Activated T-cell treated with anti-CD3 and anti-CD28 coated beads for 48 hours (primary cell): ENCODE results near the gene FARS2.
"Not testable (repeated sequence)": the region's sequence is repeated elsewhere in the genome, so short reads cannot be mapped to it uniquely, and the experiment has no call there.

Experiments used
- DNase-seq: peaks from one replicate; pipeline ENCODE4 v3.0.0-alpha.2; 2020; ENCODE audit warnings: low read depth

FARS2 gene

DNA sequence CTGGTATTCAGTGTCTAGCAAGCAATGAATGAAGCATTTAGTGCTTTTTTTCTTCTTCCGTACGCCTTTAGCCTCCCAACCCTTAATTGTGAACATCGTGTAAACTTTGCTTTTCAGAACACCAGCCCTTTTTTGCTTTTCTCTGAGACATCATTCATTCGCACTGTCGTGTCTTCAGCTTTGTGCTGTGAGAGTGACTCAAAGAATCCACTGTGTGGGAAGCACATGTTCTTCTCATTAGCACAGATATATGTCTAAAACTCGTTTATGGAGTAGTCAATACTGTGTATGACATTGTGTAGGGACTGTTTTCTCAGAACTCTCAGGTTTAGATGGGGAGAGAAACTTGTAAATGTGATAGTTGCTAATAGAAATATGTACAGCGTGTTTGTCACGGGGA, 279.1 kb downstream of the FARS2 start:
- DNase-seq = no peak

DNA sequence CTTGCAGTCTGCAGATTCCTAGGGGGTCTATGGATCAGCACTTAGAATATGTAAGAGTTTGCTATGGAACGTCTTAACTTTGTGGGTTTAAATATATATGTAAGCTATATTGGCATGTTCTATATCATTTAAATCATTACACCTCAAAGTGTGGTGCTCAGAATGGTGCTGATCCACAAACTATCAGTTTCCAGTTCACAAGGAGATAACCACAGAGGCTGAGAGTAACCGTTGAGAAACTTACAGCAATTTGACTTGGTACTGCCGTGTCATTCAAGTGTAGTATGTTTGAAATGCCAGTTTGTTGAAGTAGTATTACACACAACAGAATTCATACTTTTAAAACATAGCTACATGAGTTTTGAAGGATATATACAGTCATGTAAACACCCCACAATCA, 279.7 kb downstream of the FARS2 start:
- no peak for DNase-seq

DNA sequence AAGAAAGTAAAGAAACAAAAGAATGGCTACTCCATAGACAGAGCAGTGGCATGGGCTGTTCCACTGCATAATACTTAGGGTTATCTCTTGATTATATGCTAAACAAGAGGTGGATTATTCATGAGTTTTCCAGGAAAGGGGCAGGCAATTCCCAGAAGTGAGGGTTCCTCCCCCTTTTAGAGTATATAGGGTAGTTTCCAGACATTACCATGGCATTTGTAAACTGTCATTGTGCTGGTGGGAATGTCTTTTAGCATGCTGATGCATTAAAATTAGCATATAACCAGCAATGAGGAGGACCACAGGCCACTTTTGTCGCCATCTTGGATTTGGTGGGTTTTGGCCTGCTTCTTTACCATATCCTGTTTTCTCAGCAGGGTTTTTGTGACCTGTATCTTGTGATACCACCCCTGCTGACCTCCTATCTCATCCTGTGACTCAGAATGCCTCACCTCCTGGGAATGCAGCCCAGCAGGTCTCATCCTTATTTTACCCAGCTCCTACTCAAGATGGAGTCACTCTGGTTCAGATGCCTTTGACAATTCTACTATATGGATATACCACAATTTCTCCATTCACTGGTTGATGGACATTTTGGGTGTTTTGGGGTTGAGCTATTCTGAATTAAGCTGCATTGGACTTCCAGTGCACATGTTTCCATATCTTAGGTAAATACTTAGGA, 280.6 kb downstream of the FARS2 start:
- DNase-seq = no peak

DNA sequence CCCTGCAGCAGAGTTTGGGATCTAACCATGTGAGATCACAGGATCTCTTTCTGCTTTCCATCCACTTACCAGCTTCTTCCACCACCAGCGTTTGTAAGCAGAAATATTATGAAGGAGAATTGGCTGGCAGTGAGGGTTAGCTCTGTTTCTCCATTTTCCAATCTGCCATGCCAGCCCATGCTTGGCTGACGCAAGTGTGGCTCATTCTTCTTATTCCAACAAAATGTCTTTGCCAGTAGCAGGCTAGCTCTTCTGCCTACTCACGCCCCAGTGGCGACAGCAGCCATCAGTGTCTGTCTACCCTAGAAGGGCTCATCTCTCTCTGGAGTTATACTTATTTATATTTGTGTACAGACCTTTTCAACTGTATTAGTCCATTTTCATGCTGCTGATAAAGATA, 286.2 kb downstream of the FARS2 start:
- no peak for DNase-seq

DNA sequence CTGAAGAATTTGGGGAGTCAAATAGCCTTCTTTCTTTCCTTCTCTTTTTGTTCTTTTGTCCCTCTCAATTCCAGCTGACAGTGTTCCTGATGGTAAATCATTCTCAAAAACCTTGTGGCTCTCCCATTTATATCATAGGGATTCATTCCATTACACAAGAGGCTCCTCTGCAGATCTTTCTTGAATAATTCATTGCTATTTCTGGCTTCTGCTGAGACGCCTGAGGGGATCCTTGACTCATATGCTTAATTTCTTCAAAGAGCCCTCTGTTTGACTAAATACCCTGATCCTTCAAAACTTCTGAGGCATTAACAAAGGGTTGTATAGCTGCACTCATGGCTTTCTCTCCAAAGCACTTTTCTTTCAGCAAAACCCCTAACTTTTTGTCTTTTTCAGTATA, 289.3 kb downstream of the FARS2 start:
- no peak for DNase-seq

DNA sequence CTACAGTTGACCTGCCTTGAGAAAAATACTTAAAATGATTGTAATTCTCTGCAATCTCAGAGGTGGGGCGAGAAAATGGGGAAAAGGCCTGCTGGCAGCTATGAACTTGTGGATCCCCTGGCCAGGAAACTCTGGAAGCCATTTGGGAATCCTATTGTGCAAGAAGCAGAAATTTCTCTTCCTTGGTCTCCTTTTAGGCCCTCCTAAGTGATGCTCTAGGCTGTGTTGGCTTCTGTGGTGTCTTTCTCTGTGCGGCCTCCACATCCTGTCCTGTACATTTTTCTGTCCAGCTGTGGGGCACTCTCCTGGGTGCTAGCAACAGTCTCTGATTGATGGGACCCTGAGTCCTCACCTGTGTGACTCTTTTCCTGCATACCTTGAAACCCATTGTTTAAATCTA, 290.9 kb downstream of the FARS2 start:
- no peak for DNase-seq

DNA sequence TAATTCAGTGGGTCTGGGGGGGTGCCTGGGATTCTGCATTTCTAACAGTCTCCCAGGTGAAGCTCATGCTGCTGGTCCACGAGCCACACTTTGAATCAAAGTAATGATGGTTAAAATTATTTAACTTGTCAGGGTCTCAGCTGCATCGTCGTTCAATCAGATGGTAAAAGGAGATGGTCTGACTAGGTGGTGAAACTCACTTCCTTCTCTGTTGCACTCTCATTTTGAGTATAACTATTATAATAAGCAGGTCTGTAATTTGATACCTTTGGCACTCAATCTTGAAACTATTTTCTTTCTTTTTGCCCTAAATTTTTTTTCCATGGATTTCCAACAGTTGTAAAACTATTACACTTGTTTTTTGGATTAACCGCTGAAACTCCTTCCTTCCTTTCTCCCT, 292.5 kb downstream of the FARS2 start:
- no peak for DNase-seq

DNA sequence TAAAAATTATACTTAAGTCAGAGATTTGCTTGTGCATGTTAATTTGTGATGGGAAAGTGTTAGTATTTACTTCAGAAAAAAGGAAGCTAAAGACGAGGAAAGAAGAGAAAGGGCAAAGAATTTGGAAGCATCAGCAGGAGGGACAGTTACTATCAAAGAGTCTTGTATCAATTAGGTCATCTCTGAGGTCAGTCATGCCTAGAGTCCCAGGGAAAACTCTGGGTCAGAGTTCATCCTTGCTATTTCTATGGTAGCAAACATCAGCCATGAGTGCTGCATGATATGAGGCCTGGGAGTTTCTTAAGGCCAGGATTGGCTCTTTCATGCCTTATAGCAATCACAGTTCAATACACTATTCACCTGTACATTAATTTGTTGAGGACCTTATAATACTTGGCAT, 292.9 kb downstream of the FARS2 start:
- no peak for DNase-seq

DNA sequence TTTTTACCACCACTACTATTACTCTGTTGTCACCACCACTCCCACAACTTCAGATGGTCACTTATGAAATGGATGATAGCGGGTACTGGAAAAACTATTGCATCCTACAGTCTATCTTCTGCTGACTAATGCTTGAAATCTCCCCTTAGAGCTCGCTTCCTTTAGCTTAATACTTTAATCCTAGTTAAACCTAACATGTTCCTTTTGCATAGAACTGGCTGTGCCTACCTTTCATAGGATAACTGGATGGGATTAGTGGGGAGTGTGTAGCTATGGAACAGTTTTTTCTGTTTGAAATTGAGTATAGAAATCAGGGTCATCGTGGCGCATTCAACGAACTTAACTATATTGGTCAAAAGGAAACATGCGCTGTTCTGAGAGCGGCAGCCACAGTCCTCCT, 294.7 kb downstream of the FARS2 start:
- DNase-seq = no peak

DNA sequence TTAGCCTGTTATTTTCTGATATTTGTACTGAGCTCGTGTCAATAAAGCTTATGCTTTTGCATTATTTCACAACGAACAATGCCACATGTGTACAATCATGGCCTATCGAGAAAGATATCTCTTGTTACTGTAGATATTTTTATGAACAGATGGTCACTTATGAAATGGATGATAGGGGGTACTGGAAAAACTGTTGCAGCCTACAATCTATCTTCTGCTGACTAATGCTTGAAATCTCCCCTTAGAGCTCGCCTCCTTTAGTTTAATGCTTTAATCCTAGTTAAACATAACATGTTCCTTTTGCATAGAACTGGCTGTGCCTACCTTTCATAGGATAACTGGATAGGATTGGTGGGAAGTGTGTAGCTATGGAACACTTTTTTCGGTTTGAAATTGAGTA, 296.2 kb downstream of the FARS2 start:
- no peak for DNase-seq

DNA sequence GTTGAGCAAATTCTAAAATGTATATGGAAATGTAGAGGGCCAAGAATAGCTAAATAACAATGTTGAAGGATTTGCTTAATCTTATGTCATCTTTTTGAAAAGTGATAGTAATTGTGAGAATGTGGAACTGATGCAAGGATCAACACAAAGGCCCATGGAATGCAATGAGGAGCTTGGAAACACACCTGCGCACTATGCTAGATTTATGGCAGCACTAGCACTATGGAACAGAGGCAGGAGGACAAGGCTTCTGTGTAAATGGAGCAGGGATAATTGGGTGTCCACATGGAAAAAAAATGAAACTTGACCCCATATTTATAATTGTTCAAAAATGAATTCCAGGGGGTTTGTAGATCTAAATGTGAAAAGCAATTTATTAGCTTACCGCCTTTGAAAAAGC, 298.3 kb downstream of the FARS2 start:
- no peak for DNase-seq

DNA sequence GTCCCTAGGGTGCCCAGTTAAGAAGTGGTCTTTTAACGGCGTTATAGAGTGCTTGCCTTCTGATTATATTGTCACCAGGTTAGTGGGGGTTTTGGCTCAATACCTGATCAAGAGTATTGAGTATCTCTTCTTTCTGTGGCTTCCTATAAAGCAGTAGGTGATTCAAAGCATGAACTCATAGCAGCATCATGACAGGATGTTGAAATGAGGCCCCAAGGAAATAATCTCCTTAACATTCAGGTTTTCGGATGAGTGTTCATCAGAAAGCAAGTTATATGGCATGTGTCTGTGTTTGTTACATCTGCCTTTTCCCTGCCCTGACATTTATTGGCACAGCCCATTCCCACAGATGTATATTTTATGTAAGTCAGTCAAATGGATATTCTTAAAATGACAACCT, 301.0 kb downstream of the FARS2 start:
- DNase-seq = no peak

DNA sequence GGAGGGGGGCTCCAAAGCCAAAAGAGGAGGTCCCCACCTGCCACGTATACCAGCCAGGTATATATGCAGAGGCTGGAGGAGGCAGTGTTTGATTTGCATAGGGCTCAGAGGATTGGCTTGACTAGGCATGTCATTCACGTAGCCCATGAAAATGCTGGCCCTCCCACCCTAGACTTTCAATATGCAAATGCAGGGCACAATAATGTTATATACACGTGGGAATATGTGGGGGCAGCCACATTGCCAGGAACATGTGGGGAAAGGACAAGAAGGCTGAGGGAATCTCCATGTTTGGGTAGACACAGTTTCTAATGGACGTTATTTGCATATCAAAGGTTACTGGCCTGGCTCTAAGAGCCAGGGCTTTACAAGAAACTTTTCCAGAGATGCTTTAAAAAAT, 301.8 kb downstream of the FARS2 start:
- no peak for DNase-seq

DNA sequence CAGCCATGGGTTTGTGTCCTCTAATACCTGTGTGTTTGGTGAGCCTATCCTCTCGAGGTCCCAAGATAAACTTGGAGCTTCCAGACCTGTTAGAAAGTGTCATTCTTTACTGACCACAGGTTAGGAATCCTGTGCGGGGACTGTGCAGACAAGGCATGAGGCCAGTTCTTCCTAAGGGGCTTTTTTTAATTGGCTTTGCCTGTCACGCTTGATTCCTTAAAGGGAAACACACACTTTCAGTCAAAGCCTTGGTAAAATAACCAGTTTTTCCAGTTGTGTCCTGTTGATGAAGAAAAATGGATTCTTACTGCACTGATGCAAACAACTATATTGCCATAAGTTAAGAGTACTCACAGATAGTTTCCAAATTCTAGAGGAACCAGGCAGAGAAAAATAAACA, 303.4 kb downstream of the FARS2 start:
- not testable (repeated sequence) for DNase-seq

DNA sequence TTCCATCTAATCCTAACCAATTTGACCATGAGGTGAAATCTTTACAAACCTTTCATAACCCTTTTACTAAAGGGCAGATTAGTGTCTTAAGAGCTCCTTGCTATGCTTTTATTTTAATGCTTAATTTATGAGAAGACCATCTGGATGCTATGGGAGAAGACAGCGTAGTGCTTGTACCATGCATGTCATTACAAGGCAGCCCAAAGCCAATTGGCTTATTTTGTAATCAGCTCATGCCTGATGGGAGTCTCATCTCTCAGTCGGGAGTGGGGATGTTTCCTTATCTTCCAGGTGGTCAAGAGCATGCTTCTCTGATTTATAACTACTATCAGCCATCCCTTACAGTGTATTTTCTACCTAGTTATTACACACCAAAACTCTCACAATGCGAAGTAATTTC, 304.7 kb downstream of the FARS2 start:
- no peak for DNase-seq

DNA sequence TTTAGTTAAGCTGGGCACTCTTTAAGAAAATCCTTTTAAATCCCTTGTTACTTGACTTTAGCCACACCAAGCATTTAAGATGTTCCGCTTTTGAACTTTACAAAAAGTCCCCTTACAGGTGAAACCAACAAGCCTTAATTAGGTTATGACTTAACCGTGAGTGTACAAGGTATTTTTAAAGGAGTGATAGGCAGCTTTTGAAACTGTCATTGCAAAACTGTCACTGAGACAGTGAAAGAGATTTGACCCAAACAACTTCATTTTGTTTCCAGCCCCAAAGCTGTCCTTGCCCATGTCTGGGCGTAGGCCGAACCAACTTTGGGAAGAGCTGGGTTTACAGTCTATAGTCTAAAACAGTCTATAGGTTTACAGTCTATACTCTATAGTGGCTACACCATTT, 305.4 kb downstream of the FARS2 start:
- DNase-seq = no peak

DNA sequence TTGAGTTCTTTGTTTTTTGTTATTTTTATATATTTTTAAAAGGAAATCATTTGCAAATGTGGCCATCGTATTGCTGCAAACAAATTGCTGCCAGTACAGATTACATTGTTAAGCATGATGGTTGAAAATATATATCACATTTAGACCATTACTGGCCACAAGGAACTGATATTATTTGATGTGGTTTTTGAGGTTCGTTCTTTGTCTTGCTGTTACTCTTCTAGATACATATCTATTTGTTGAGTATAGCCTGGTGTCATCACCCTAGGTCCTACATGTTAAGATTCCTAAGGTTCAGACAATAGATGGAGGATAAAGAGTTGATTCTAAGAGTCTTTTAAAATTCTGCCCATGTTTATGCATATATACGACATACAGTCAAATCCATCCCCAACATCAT, 306.0 kb downstream of the FARS2 start:
- DNase-seq = no peak

DNA sequence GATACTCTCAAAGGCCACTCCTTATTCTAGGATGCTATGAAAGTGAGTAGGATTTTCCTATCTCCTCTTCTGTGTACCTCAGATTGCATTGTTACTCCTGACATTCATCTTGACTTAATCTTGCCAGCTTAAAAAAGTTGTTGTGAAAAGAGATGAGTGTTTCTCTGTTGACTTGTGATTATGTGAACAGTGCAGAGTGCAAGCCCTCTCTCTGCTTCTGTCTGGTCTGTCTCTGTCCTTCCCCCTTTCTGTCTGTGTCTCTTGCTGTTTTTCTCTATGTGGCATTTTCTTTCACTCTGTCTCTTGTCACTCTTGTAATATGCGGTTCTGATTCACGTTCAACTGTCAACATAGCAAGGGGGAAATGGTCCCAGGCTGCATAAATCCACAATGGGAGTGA, 306.6 kb downstream of the FARS2 start:
- no peak for DNase-seq

DNA sequence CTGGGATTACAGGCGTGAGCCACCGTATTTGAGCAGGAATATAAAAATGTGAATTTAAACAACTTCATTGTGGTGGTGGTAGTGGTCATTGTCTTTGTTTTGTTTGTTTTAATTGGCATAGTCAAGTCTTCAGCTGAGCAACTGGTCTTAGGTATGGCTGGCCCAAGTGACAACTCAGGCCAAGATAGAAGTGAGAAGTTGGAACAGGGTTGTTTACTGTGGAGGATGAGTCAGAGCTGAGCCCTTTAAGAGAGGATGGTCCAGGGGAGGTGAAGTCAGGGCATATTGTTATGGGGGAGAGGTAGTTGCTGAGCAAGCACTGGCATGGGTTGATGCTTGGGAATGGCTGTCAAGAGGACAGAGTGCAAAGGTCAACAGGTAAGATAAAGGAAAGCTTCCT, 308.2 kb downstream of the FARS2 start:
- no peak for DNase-seq

DNA sequence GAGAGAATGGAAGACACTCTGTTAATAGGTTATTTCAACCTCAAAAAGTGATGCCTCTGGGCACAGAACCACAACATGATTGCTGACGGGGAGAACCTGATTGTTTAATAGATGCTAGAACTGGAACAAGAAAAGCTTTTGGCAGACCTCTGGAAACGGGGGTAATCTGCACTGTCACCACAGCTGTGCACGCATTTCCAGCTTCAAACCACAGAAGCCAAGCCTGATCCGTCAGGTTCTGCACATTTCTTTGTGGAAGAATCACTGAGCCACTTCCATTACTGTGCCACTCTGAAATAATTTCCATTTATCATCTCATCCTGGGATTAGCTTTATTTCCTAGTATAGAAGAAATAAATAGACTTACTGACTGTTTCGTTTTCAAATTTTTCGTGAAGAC, 309.3 kb downstream of the FARS2 start:
- no peak for DNase-seq

DNA sequence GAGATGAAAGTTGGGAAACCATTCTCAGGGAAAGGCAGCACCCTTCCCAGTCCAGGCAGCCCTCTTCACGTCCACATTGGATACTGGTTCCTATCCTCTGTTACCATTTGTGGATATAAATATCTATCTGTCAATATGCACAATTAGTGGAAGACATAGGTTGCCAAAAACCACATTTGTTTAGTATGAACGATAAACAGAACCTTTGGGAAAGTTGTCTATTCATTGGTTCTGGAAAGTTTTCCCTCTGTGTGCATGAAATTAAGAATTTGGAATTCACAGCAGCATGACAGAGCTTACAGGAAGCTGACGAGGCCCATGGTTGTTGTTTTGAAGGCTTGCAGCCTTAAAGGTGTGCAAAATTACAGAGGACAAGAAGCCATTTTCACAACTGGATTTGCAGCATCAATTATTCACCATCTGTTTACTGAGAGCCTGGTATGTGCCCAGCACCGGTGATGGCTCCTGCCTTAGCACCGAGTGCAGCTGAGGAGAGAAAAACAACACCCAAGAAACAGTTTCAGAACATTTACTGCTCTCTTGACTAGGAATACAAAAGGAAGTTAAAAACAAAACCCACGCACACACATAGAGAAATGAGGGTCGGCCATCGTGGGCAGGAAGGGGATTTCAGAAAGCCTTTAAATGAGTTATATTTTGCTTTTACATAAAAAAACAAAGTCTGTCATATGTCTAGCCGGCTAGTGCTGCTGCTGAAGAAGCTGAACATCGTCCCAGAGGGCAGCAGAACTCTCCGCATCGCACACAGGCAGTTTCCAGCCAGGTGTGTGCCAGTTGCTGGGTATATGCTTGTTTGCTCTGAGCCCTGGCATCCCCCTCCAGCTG, 319.6 kb downstream of the FARS2 start:
- no peak for DNase-seq

DNA sequence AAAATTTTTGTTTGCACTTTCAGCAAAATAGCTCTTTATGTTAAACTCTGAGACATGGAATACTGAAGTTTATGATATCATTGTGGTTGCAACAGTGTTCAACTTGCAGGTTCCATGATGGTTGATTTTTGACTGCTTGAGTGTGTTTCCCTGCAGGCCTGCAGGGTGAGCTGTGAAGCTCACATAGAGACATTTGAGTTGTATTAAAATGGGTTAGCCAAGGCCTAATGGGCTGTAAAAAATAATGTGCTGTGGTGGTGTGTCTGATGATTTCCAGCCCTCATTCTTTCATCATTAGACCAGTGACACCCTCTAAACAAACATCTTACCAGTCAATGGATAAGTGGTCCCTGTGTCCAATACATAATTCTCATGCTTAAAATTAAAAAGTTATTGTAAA, 321.4 kb downstream of the FARS2 start:
- DNase-seq = no peak

DNA sequence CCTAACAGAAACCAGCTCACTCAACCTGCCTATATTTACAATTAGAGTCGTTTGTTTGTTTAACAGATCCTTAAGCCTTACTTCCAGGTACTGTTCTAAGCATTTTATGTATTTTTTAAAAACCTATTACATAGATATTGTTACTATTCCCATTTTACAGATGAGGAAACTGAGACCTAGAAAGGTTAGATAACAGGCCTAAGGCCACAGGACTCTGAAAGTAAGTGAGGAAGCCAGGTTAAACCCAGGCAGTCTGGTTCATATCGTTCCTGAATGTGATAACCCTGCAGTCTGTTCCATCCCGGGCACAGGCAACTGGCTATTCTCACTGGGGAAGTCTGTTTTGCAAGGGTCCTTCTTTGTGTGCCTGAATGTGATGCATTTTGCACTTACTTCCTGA, 322.2 kb downstream of the FARS2 start:
- no peak for DNase-seq

DNA sequence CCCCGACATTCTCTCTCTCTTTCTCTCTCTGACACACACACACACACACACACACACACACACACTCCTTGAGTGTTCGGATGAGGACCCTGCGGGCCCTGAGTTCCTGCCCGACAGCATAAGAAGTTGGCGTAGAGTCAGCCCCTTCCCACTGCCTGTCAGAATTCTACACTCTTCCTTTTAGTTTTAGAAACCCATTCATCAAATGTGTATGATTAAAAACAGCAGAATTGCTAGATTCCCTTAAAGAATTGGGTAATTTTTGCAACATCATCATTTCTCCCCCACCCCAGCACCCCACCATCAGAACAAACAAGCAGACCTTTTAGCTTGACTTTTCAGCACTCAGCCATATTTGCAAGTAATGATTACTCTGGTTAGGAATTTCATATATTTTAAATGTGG, 322.8 kb downstream of the FARS2 start:
- DNase-seq = no peak
